GM18498 (cell line): ENCODE data around the gene SLC19A1.

Source experiments
- ATAC-seq: cut with Tn5 transposase; IDR thresholded peaks from one replicate; pipeline ENCODE4 v1.9.1; 2021; ENCODE audit warnings: mild to moderate bottlenecking, moderate library complexity; ENCODE audit not compliant: unreplicated experiment

SLC19A1 gene

DNA sequence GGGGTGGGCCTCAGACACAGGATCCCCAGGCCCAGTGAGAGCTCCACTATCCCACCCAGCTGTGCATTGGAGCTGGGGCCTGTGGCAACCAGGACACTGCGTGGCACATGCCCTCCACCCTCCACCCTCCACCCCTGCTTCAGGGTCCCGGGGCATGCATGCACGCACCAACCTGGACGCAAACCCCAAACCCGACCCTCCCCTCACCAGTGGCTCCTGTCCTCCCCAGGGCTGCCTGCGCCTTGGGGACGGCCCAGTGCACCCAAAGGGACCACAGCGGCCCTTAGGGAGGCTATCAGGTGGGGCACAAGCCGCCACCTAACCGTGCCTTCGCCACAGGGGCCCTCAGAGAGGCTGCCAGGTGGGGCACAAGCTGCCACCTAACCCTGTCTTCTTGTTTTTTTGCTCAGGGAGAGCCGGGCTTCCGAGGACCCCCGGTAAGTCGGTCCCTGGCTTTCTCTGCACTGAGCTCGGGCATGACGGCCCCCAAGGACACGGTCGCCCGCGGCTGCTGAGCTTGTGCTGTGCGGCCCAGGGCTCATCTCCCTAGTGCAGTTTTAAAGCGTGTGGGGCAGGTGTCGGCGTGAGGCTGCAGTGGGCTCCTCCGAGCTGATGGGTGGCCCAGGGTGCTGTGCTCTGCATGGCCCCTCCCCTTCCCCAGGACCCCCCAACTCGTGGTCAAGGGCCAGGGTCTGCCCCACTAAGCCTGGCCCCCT, 47.9 kb downstream of the SLC19A1 start:
- no peak for ATAC-seq

DNA sequence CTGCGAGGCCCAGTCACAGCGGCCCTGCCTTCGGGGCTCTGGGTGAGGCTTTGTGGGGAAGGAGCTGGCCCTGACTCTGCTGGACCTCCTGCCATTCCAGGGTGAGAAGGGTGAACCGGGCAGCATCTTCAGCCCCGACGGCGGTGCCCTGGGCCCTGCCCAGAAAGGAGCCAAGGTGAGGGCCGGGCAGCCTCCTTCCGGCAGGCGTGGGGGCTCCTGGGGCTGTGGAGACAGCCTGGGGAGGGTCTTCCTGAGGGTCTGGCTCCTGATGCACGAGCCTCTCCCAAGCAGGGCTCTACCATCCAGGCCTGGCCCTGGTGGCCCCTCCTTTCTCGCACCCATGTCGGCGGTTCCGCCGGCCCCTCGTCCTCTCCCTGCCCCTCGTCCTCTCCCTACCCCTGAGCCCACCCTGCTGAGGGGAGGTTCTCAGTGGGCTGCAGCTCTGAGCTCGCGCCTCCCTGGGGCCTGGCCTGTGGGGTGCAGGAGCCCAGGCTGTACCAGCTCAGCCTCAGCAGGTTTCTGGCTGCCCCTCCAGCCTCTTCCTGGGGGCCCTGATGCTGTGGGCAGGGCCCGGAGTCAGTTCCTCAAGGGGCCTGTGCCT, 48.7 kb downstream of the SLC19A1 start:
- no peak for ATAC-seq

DNA sequence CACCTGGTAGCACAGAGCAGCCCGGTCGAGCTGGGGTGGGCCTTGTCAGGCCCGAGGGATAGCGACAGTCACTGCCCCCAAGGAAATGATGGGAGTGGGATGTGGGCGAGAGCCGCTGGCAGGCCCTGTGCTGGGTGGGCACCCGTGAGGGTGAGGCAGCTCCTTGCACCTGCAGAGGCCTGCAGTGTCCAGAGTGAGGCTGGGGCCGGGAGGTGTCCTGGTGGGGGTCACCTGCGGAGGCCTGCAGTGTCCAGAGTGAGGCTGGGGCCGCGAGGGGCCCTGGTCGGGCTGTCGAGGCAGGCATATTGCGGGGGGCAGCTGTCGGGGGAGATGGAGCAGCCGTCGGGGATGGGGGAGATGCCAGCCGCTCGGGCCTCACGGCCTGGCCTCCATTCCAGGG, 49.5 kb downstream of the SLC19A1 start:
- no peak for ATAC-seq

DNA sequence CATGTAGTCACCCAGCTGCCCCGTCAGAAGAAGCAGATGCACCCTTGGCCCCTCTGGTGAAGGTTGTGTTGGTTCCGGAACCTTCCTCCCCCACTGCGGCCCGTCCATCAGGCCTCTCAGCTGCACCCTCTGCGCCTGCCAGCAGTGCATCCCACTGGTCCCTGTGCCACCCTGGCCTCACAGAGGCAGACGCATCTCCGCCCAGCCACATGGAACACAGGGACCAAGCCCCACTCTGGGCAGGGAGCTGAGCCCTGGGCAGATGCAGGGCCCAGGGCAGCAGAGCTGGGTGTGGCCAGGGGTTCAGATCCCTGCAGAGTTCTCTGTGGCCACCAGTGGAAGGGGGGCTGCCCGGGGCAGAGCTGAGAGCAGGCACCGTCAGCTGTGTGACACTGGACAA, 50.6 kb downstream of the SLC19A1 start:
- no peak for ATAC-seq

DNA sequence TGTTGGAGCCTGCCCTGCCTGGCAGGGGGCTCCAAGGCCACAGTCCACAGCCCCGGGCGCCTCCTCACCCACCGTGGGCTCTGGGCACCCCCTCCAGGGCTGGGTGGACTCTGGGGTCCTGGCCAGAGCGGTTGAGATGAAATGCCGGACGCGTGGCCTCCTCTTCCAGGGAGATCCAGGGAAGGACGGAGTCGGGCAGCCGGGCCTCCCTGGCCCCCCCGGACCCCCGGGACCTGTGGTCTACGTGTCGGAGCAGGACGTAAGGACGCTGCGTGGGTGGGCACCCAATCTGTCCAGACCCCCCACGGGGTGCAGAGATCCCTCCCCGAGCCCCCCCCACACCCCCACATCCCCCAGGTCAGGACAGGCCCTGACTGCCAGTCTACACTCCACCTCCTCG, 51.2 kb downstream of the SLC19A1 start:
- ATAC-seq = no peak

DNA sequence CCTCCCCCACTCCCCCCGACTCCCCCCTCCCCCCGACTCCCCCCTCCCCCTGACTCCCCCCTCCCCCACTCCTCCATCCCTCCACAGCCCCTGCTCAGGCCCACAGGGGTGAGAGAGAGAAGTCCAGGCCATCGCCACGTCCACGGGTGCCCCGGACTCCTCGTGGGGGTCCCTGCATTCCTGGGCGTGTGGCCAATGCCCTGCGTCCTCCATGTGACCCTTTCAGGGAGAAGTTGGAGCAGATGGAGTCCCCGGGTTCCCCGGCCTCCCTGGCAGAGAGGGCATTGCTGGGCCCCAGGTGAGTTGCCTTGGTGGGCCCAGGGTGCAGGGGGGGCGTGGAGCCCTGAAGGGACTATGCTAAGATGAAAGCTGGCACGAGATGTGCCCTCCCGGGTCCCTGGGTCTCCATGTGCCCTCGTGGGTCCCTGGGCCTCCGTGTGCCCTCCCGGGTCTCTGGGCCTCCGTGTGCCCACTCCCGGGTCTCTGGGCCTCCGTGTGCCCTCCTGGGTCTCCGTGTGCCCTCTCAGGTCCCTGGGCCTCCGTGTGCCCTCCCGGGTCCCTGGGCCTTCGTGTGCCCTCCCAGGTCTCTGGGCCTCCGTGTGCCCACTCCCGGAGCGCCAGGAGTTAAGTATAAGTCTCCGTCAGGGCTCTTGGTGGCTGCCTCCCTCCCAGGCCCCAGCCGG, 52.0 kb downstream of the SLC19A1 start:
- ATAC-seq = no peak

DNA sequence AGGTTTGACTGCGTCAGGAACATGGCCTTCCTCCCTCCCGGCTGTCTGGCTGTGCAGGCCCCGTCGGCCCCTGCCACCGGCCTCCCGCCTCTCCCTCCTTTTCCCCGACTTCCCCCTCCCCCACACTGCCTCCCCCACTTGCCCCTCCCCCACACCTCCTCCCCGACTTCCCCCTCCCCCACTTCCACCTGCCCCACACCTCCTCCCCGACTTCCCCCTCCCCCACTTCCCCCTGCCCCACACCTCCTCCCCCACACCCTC, 52.6 kb downstream of the SLC19A1 start:
- ATAC-seq = no peak

DNA sequence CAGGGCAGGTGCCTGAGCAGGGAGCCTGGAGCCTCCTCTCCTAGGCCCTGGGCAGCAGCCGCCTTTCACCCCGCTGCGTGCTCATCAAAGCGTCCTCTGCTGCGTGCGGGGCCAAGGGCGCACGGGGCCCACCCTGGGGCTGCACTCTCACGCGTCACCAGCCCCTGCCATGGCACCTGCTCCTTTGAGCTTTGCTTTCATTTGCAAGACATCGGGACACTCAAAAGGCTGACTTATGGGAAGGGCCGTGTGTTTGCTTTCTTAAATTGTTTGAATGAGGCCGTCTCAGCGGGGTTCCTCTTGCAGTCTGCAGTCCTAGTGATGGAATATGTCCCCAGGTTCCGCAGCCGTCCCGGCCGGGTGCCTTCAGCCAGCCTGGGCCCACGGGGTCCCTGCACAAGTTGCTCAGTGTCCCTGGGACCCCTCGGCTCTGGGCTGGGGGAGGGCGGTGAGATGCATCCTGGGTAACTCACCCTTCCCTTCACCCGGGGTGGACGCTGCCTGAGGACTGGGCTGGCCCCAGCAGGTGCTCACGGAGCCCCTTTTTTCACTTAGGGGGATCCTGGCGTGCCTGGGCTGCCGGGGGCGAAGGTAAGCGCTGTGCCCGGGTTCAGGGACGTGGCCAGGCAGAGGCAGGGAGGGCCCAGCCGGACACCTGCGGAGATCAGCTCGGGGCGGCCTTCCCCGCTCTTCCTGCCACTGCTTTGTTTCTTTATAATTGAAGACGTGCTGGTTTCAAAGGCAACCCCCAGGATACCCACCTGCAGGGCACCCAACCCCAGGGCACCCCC, 53.1 kb downstream of the SLC19A1 start:
- no peak for ATAC-seq

DNA sequence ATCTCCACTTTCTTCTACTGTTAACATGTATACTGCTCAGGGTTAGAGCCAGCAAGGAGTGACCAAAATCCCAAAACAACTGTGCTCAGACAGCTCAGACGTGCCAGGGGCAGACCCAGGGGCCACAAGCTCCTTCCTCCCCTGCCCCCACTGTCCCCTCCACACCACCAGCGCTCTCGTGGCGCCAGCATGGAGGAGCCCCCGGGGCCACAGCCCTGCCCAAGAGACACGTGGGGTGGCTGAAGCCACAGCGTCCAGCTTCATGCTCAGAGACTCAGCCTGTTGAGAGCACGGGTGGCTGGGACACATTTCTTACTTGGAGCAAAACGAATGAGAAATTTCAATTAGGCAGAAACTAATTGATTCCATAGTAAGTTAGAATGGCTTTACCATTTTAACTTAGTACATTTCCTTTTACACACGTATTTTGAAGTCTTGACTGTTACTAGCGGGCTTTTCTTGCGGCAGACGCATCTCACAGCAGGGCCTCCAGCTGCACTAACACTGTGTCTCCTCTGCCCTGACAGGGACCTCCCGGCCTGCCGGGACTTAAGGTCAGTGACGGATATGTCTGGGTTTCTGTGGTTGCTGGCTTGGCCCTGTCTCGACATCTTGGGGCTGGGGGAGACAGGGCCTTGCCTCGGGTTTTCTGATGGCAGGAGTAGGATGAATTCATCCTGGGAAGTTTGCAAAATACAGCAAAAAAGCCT, 54.2 kb downstream of the SLC19A1 start:
- ATAC-seq = no peak

DNA sequence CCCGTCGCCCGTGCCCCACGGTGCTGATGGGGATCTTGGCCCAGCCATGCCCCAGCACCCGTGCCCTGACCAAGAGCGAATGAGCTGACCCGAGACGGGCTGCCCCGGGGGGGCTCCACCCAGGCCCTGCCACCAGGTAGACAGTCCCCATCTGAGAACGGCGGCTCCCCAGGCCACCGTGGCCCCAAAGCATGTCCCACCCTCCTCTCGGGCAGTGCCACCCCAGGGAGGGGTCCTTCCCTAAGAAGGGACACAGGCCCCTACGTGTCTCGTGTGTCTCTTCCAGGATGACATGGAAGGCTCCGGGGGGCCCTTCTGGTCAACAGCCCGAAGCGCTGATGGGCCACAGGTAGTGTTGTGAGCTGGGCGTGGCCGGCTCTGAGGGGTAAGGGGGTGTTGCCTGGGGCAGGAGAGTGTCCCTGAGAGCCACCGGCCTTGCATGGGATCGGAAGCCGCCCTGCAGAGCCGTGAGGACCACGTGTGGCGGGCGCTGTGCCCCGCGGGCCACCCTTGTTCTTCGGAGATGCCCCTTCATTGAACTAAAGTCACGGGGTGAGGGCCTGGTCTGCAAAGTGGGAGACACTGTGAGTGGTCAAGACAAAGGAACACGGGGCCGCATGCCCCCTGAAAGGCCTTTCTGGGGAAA, 55.0 kb downstream of the SLC19A1 start:
- ATAC-seq = no peak

DNA sequence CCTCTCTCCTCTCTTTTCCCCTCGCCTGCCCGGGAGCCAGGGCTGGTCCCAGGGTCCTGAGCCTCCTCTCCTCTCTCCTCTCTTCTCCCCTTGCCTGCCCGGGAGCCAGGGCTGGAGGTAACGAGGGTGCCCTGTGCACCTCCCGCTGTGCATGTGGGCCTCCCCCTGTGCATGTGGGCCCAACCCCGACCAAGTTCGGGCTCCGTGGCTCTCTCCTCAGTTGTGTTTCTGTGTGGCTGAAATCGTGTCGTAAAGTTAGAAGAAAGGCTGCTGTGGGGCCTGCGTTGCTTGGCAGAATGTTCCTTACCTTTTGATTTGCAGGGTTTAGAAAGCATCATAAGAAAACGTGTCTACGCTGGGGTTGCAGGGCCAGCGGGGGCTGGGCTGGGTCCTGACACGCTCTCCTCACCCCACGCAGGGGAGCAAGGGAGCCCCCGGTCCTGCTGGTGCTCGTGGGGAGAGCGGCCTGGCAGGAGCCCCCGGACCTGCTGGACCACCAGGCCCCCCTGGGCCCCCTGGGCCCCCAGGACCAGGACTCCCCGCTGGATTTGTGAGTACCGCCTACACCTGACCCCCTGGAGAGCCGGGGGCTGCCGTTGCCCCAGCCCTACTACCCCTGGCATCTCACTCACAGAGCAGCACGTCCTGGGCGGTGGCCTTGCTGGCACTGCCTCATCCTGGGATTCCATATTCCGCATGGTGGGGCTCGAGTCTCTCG, 55.6 kb downstream of the SLC19A1 start:
- ATAC-seq = no peak

DNA sequence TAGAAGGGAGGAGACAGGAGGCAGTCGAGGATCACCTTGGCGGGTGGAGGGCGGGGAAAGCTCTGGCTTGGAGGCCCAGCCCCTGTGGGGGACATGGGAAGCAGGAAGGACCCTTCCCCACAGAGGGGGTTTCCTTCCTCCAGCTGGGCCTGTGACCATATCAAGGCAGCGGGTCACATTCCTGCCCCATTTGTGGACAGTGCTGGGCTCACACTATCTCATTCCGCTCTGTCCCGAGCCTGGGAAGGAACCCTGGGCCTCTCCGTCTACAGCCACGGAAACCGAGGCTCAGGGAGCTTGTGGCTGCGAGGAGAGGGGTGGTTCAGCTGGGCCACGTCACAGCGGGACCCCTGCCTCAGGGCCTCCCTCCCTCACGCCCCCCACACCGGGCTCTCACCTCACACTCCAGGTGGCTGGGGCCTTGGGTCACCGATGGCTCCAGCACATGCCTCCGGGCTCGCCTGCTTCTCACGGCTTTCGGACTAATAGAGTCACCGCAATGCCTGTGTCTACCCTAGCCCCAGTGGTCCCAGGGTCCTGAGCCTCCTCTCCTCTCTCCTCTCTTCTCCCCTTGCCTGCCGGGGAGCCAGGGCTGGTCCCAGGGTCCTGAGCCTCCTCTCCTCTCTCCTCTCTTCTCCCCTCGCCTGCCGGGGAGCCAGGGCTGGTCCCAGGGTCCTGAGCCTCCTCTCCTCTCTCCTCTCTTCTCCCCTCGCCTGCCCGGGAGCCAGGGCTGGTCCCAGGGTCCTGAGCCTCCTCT, 56.4 kb downstream of the SLC19A1 start:
- no peak for ATAC-seq

DNA sequence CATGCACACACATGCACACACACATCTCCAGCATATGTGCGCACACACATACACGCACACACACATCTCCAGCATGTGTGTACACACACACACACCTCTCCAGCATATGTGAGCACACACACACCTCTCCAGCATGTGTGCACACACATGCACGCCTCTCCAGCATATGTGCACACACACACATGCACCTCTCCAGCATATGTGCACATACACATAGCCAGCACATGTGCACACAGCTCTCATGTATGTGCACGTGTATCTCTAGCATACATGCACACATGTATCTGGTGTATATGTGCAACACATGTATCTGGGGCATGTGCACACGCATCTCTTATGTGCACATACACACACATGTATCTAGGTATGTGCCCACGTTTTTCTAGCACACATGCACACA, 57.9 kb downstream of the SLC19A1 start:
- ATAC-seq = no peak

DNA sequence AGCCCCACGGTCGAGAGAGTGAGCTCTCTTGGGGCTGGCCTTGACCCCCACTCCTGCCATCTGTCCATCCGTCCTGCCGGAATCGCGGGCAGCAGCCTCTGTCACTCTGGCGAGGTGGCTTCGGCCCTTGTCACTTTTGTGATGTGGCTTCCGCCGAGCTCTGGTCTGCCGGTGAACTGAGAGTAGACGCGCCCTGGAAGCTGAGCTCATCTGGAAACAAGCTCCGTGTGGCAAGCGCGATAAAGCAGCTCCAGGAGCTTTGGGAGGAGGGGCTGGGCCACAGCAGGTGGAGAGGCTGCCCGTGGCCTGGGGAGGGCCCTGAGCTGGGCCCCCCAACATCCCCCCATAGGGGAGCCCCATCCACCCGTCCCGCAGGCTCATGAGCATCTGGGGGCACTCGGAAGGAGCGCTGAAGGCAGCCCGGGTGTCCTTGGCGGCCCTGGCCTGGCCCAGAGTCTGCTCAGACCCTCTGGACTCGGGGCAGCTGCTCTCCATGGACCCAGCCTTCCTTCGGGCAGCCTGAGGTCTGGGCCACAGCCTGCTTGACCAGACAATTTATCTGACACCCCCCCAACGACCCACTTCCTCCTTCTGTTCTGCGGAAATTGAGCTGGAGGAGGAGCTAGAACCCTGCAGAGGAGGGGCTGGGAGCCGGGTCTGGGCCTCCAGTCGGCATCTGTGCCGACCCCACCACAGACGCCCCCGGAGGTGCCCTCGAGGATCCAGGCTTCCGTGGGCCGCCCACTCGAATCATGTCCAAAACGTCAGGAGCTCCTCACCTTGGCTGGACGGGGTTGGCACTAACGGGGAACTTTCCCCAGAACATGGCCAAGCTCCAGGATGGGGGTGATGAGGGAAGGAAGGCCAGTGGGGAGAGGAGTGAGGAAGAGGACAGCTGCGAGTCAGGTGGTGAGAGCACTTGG, 59.1 kb downstream of the SLC19A1 start:
- ATAC-seq = no peak

DNA sequence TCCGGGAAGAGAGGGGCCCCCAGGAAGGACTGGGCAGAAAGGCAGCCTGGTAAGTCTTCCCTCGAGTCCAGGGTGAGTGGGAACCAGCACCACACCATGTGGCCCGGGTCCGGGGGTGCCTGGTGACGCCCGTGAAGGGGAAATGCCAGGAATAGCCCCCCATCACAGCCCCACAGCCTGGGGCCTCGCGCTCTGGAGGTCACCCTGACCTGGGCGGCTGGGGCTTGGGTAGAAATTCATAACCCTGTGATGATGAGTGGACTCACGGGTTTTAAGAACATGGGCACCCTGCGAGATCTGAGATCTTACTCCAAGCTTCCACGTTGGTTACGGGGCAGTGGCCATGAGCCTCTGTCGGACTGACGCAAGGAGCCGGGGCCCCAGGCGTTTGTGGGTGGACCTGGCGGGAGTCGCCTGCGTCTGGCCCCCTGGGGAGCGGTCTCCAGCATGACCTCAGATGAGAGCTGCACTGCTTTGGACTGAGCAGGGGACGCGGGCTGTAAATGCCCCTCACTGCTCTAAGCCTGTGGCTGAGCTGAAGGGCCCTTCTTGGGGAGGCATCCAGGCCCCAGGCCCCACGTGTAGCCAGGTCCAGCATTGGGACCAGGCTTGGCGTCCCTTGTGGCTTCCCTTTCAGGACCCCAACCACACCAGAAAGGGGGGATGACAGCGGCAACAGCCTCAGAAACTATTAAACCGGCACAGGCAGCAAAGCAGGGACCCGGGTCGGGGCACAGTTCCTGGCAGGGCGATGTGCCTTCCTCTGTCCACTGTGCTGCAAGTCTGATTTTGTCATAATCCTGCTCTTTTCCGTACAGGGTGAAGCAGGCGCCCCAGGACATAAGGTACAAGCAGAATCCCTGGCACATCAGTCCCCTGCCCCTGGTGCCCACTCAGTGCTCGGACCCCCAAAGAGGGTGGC, 60.0 kb downstream of the SLC19A1 start:
- no peak for ATAC-seq

DNA sequence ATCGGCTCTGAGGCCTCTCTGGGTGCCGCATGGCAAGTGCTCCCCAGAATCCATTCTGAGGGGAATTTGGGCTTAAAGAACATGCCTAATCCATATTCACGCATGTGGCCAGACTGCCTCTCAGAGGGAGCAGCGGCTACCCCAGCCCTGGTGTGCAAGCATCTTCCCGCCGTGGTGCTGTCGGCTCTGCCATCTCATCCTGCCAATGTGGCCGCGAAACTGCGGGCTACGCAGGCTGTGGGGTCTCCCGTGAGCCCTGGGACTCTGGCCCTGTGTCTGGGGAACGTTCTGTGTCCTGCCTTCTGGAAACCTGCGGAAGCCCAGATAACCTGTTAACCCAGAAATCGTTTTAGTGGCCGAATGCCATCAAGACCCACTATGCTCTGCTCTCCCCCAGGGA, 60.7 kb downstream of the SLC19A1 start:
- ATAC-seq = no peak
